GM12878 (cell line): ENCODE results near the gene TGM5. TPM values are rescaled to one million over a fixed set of nuclear protein-coding genes. Genes with fewer than 3 reads are reported as not detected.

Experiments
- BHLHE40 ChIP-seq, 2 experiments: fragments of 450-650 bp in 1 of 2; IDR thresholded peaks; 2 replicates each; pipeline ENCODE4 v1.6.1; 2011 to 2017; ENCODE audit warnings: low read depth in 2 of 2, borderline replicate concordance in 1 of 2, improper control_type of control experiment in 1 of 2, low read length in 1 of 2, mild to moderate bottlenecking in 1 of 2
- CHD4 ChIP-seq: fragments of 200-600 bp; sonication (generic); IDR thresholded peaks from 2 replicates; pipeline ENCODE4 v1.6.1; 2016; ENCODE audit warnings: mild to moderate bottlenecking
- FOXM1 ChIP-seq: IDR thresholded peaks from 2 replicates; pipeline ENCODE4 v1.6.1; 2012; ENCODE audit warnings: low read depth, mild to moderate bottlenecking, inconsistent platforms, low read length, moderate library complexity
- HDGF ChIP-seq: fragments of 450-650 bp; IDR thresholded peaks from 2 replicates; pipeline ENCODE4 v1.6.1; 2016; ENCODE audit warnings: antibody characterized with exemption
- JUND ChIP-seq: IDR thresholded peaks from 2 replicates; pipeline ENCODE4 v1.6.1; 2012; ENCODE audit warnings: low read depth, mild to moderate bottlenecking, low read length, improper control_type of control experiment, moderate library complexity
- MEF2B ChIP-seq: fragments of 450-650 bp; IDR thresholded peaks from 2 replicates; pipeline ENCODE4 v1.6.1; 2018; ENCODE audit warnings: mild to moderate bottlenecking, moderate library complexity; ENCODE audit not compliant: partially characterized antibody, poor library complexity, severe bottlenecking
- NBN ChIP-seq: fragments of 450-650 bp; IDR thresholded peaks from 2 replicates; pipeline ENCODE4 v1.6.1; 2016
- NFYB ChIP-seq: IDR thresholded peaks from 2 replicates; pipeline ENCODE4 v1.6.1; 2011; ENCODE audit warnings: low read depth, mild to moderate bottlenecking, low read length, improper control_type of control experiment, moderate library complexity; ENCODE audit not compliant: insufficient read depth
- TBL1XR1 ChIP-seq: IDR thresholded peaks from 2 replicates; pipeline ENCODE4 v1.6.1; 2012; ENCODE audit warnings: low read depth, low read length, improper control_type of control experiment
- YY1 ChIP-seq: IDR thresholded peaks from 2 replicates; pipeline ENCODE4 v1.6.1; 2011; ENCODE audit warnings: low read depth, mild to moderate bottlenecking, low read length
- polyA plus RNA-seq, 11 experiments: library from polyadenylated mRNA; depleted of rRNA in 4 of 11; unstranded in 6 of 11; stranded (reverse) in 5 of 11; fragments of >200 nt; fragmentation: Nextera tagmentation in 4 of 11; fragmentation: Illumina TruSeq in 1 of 11; extraction: Ambion mirVana in 4 of 11; extraction: Trizol in 1 of 11; gene quantifications; 1 replicate in 1 of 11; 2 replicates in 10 of 11; pipeline versions ENCODE4 v1.2.1 to v1.2.3, GENCODE V29; 2011 to 2016; ENCODE audit warnings: inconsistent platforms in 2 of 11, missing spikeins in 2 of 11, low read depth in 1 of 11
- total RNA-seq, 4 experiments: library from RNA; depleted of rRNA in 3 of 4; stranded (reverse); fragments of >200 nt in 3 of 4; fragmentation: Illumina TruSeq in 1 of 4; extraction: Trizol in 1 of 4; gene quantifications; 2 replicates each; pipeline versions ENCODE4 v1.2.1 to v1.2.3, GENCODE V29; 2013 to 2021
- TF ChIP-seq, protein P1 (sequence below): fragments of 450-650 bp; IDR thresholded peaks from 2 replicates; pipeline ENCODE4 v1.6.1; 2016; ENCODE audit warnings: mild to moderate bottlenecking, moderate library complexity, borderline replicate concordance

TGM5 gene
- total and polyA plus RNA-seq, 10 of the 15 experiments (the other 5 are each of a cell fraction or from before 2014, with no cell fraction given) = 4.4 to 27.1 (median 5.6) TPM

DNA sequence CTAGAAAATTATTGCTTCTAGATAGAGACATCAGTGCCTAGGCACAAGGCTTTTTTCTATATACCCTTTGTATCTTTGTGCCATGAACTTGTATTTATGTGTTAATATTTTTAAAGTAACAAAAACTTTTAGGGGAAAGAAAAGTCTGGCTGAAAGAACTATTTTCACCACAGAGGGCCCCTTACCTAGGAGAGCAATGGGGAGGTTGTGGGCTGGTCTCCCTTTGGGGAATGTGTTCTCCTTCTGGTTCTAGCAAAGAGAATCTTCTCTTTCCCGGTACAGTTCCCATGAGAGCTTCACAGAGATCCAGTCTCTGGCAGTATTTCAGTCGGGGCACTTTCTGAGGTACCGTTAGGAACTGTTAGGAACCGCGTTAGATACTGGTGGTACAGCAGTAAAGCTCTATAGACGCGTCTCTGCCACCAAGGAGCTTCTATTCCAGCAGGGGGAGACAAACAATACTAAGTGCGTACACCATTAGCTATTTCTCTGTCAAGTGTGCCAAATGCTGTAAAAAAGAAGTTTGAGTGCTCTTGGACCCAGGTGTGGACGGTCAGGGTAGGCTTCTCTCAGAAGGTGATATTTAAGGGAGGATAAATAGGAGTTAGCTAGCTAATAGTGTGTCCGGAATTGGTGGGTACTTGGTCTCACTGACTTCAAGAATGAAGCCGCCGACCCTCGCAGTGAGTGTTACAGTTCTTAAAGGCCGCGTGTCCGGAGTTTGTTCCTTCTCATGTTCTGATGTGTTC lies 41.4 kb downstream of the TGM5 start (continued):
- TF ChIP-seq JUND (no peak), TBL1XR1 (no peak), NBN (0 out of 2 replicates have a peak, but pooled peaks have one; percentile 34), BHLHE40 (IDR thresholded peaks at IDR 0.05; ENCODE audit: borderline replicate concordance in 1 of 2, low read depth in 2 of 2, low read length in 1 of 2) (peak in 1 of 2 experiments; percentile 27; a peak in 1 of 4 replicates), FOXM1 (peak; percentile 58; the same call in 1 of the 2 replicates), CHD4 (no peak), MEF2B (no peak), NFYB (no peak), YY1 (peak; percentile 79), HDGF (no peak)
- TF ChIP-seq, protein P1, sequence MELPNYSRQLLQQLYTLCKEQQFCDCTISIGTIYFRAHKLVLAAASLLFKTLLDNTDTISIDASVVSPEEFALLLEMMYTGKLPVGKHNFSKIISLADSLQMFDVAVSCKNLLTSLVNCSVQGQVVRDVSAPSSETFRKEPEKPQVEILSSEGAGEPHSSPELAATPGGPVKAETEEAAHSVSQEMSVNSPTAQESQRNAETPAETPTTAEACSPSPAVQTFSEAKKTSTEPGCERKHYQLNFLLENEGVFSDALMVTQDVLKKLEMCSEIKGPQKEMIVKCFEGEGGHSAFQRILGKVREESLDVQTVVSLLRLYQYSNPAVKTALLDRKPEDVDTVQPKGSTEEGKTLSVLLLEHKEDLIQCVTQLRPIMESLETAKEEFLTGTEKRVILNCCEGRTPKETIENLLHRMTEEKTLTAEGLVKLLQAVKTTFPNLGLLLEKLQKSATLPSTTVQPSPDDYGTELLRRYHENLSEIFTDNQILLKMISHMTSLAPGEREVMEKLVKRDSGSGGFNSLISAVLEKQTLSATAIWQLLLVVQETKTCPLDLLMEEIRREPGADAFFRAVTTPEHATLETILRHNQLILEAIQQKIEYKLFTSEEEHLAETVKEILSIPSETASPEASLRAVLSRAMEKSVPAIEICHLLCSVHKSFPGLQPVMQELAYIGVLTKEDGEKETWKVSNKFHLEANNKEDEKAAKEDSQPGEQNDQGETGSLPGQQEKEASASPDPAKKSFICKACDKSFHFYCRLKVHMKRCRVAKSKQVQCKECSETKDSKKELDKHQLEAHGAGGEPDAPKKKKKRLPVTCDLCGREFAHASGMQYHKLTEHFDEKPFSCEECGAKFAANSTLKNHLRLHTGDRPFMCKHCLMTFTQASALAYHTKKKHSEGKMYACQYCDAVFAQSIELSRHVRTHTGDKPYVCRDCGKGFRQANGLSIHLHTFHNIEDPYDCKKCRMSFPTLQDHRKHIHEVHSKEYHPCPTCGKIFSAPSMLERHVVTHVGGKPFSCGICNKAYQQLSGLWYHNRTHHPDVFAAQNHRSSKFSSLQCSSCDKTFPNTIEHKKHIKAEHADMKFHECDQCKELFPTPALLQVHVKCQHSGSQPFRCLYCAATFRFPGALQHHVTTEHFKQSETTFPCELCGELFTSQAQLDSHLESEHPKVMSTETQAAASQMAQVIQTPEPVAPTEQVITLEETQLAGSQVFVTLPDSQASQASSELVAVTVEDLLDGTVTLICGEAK = no peak
